ENCODE measurements around the gene MRTFB. TPM values are rescaled to one million over a fixed set of nuclear protein-coding genes. Genes with fewer than 3 reads are reported as not detected.

MRTFB gene
- total RNA-seq, 1 experiment from 2014 or later: 71.5 TPM

DNA sequence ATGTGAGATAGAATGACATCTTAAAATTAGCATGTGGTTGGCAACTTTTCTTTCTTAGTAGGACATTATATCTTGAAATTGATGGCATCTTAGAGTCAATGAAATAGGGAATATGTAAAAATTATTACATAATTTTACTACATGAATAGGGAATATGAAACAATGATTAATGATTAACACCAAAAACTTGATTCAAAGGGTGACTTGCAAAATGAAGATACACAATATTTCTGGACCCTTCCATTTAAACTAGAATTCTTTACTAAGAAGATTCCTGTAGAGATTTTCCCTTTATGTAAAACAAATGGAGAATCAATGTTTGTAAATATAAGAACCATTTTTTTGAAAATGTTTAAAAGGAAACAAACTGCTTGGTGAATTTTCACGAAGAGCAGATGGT is 3.4 kb downstream of the MRTFB start:
- Histone ChIP-seq H3K4me1 (replicated peaks; ENCODE audit: insufficient read depth) (peaks cover 29% of the 10 kb centered on the region), H3K9me3 (ENCODE audit: insufficient read depth, low read depth) (no peaks in the 10 kb centered on the region), H3K27ac (no peak overlapping the region), H3K27me3 (ENCODE audit: insufficient read depth, low read depth) (no peaks in the 10 kb centered on the region), H3K4me2 (no peak overlapping the region), H3F3A (ENCODE audit: insufficient read depth, low read depth) (no peaks in the 10 kb centered on the region), H3K36me3 (ENCODE audit: low read depth) (0 out of 2 replicates have a peak, but pooled peaks cover 6% of the 10 kb centered on the region), H3K9me2 (ENCODE audit: insufficient read depth) (no peaks in the 10 kb centered on the region), H3K4me3 (no peak overlapping the region), H2AFZ (no peak overlapping the region), H4K20me1 (ENCODE audit: insufficient read depth) (no peaks in the 10 kb centered on the region), H3K79me2 (ENCODE audit: low read depth) (peaks cover 61% of the 10 kb centered on the region)
- ChIA-PET POLR2A (ENCODE audit: unreplicated experiment) (interaction anchor here (0.7 kb wide), 1 partner anchor 154 kb away, joined by 4 read pairs; the partner anchor contains the start of gene ERCC4), CTCF (no interaction called here)
- DNase-seq: no peak
- BruUV-seq (replicated peaks): no TSS peak
- intact Hi-C loops (cut with micrococcal nuclease; ENCODE audit: unreplicated experiment): loop anchor here (5.0 kb wide), 1 partner anchor 152 kb away; the partner anchor contains the start of gene ERCC4
- TF ChIP-seq, protein P1, sequence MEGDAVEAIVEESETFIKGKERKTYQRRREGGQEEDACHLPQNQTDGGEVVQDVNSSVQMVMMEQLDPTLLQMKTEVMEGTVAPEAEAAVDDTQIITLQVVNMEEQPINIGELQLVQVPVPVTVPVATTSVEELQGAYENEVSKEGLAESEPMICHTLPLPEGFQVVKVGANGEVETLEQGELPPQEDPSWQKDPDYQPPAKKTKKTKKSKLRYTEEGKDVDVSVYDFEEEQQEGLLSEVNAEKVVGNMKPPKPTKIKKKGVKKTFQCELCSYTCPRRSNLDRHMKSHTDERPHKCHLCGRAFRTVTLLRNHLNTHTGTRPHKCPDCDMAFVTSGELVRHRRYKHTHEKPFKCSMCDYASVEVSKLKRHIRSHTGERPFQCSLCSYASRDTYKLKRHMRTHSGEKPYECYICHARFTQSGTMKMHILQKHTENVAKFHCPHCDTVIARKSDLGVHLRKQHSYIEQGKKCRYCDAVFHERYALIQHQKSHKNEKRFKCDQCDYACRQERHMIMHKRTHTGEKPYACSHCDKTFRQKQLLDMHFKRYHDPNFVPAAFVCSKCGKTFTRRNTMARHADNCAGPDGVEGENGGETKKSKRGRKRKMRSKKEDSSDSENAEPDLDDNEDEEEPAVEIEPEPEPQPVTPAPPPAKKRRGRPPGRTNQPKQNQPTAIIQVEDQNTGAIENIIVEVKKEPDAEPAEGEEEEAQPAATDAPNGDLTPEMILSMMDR (conservative IDR thresholded peaks at IDR 0.05): no peak
- no peak for TF ChIP-seq EZH2 (IDR thresholded peaks at IDR 0.05; ENCODE audit: low read depth)

DNA sequence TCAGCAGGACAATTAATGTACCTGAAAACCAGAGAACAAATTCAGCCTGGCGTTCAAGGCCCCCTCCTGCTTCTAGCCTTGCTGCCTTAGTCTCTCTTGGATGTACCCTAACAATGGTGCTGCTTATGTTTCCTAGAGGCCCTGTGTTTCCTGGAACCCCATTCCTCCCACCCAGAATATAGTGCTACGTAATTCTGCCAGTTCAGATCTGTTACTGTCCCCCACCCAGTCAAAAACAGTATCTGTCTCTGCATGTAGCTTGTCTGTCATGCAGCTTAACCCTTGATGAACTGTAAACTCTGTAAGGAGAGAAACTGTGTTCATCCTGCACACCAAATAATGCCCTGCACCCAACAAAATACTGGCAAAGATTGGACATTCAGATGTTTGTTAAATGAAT is 6.8 kb downstream of the MRTFB start:
- Histone ChIP-seq H3K4me3 (no peak overlapping the region), H3K27me3 (ENCODE audit: insufficient read depth, low read depth) (no peaks in the 10 kb centered on the region), H3K79me2 (ENCODE audit: low read depth) (peaks cover 46% of the 10 kb centered on the region), H3K9me2 (ENCODE audit: insufficient read depth) (no peaks in the 10 kb centered on the region), H3K9me3 (ENCODE audit: insufficient read depth, low read depth) (no peaks in the 10 kb centered on the region), H3F3A (ENCODE audit: insufficient read depth, low read depth) (no peaks in the 10 kb centered on the region), H3K4me2 (no peak overlapping the region), H3K27ac (no peak overlapping the region), H3K36me3 (ENCODE audit: low read depth) (0 out of 2 replicates have a peak, but pooled peaks cover 21% of the 10 kb centered on the region), H4K20me1 (ENCODE audit: insufficient read depth) (no peaks in the 10 kb centered on the region; the same call in 1 of the 2 replicates), H3K4me1 (replicated peaks; ENCODE audit: insufficient read depth) (peaks cover 11% of the 10 kb centered on the region; the same call in 1 of the 2 replicates), H2AFZ (no peak overlapping the region)
- no TSS peak for BruUV-seq (replicated peaks)
- intact Hi-C loops (cut with micrococcal nuclease; ENCODE audit: unreplicated experiment): no loop called here
- DNase-seq: no peak
- CTCF ChIA-PET: no interaction called here
- POLR2A ChIA-PET (ENCODE audit: unreplicated experiment): no interaction called here
- no peak for TF ChIP-seq EZH2 (IDR thresholded peaks at IDR 0.05; ENCODE audit: low read depth)
- TF ChIP-seq, protein P1 (conservative IDR thresholded peaks at IDR 0.05): no peak

DNA sequence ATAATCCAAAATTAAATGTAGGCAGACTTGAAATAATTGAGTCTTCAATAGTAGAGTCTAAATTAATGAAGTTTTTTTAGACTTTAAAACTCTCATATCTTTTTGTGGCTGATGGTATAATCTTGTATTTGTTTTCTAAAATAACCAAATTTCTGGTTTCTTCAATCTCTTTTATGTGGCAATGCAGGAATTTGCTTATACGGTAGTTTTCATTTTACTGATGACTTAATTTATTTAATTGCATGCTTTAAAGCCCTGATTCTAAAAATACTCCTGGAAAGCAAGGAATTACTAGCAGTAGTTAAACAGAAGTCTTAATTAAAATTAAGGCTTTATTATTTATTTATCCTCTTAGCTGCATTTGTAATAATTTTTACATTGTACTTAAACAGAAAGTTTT is 15.4 kb downstream of the MRTFB start:
- BruUV-seq (replicated peaks): no TSS peak
- CTCF ChIA-PET: no interaction called here
- no peak overlapping the region for H3K4me2 ChIP-seq
- intact Hi-C loops (cut with micrococcal nuclease; ENCODE audit: unreplicated experiment): no loop called here
- POLR2A ChIA-PET (ENCODE audit: unreplicated experiment): no interaction called here
- peaks cover 11% of the 10 kb centered on the region for H3F3A ChIP-seq (ENCODE audit: insufficient read depth, low read depth)
- H3K27ac ChIP-seq: no peak overlapping the region
- H3K9me3 ChIP-seq (ENCODE audit: insufficient read depth, low read depth): no peaks in the 10 kb centered on the region
- H3K4me1 ChIP-seq (replicated peaks; ENCODE audit: insufficient read depth): peaks cover 22% of the 10 kb centered on the region
- H3K27me3 ChIP-seq (ENCODE audit: insufficient read depth, low read depth): no peaks in the 10 kb centered on the region
- no peaks in the 10 kb centered on the region for H4K20me1 ChIP-seq (ENCODE audit: insufficient read depth)
- no peaks in the 10 kb centered on the region for H3K9me2 ChIP-seq (ENCODE audit: insufficient read depth)
- DNase-seq: no peak
- H3K4me3 ChIP-seq: no peak overlapping the region
- peaks cover 34% of the 10 kb centered on the region; the same call in 1 of the 2 replicates for H3K36me3 ChIP-seq (ENCODE audit: low read depth)
- no peak overlapping the region for H2AFZ ChIP-seq
- TF ChIP-seq, protein P1 (conservative IDR thresholded peaks at IDR 0.05): no peak
- TF ChIP-seq EZH2 (IDR thresholded peaks at IDR 0.05; ENCODE audit: low read depth): no peak
- peaks cover 67% of the 10 kb centered on the region for H3K79me2 ChIP-seq (ENCODE audit: low read depth)

Data from PC-9 (cell line).